Epithelial cell of esophagus (primary cell): ENCODE measurements around the gene ABLIM2.

ENCODE experiments used
- DNase-seq: peaks from one replicate; pipeline ENCODE4 v3.0.0; 2010; ENCODE audit warnings: low read depth
- H3K4me3 ChIP-seq: 2 replicates; pipeline ENCODE4 v1.5.1; 2011; ENCODE audit warnings: mild to moderate bottlenecking, low read length, control low read depth
- CTCF ChIP-seq: IDR thresholded peaks from 2 replicates; pipeline ENCODE4 v1.5.1; 2011; ENCODE audit warnings: low read depth, mild to moderate bottlenecking, low read length, control low read depth, inconsistent platforms; ENCODE audit not compliant: insufficient read depth; ENCODE audit errors: missing control alignments

ABLIM2 gene

GRCh38 chr4:8067945-8068896 is 90.4 kb downstream of the ABLIM2 start:
- no peak for TF ChIP-seq CTCF
- no peak for DNase-seq
- no peak overlapping the region for H3K4me3 ChIP-seq

- TF ChIP-seq CTCF: no peak
- no peak for DNase-seq
- no peak overlapping the region for H3K4me3 ChIP-seq
These were observed 91.2 kb downstream of the ABLIM2 start for GRCh38 chr4:8067274-8067936.

GRCh38 chr4:8066336-8066931 is 92.2 kb downstream of the ABLIM2 start:
- no peak for TF ChIP-seq CTCF
- DNase-seq: no peak

GRCh38 chr4:8063974-8064563 is 94.5 kb downstream of the ABLIM2 start:
- no peak for DNase-seq
- no peak for TF ChIP-seq CTCF
- no peak overlapping the region for H3K4me3 ChIP-seq

More at GRCh38 chr4:8066336-8066931, 92.2 kb downstream of the ABLIM2 start:
- H3K4me3 ChIP-seq: no peak overlapping the region

DNA sequence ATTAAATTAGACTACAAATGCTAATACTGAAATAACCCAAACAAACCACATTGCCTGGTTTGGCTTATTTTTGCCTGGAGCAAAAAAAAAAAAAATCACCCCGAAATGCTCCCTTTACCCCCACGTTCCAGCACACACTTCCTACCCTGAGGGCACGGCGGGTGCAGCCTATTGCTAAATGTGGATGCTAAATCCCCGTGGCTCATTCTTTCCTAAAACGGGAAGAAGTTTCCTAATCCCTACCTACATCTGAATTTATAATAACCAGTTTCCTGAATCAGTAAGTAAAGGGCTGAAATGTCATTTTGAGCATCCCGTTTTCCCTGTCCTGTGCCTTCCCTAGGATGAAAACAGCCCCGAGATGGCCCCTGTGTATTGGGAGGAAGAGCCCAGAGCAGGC is 97.0 kb downstream of the ABLIM2 start:
- no peak for DNase-seq
- no peak overlapping the region for H3K4me3 ChIP-seq
- no peak for TF ChIP-seq CTCF

DNA sequence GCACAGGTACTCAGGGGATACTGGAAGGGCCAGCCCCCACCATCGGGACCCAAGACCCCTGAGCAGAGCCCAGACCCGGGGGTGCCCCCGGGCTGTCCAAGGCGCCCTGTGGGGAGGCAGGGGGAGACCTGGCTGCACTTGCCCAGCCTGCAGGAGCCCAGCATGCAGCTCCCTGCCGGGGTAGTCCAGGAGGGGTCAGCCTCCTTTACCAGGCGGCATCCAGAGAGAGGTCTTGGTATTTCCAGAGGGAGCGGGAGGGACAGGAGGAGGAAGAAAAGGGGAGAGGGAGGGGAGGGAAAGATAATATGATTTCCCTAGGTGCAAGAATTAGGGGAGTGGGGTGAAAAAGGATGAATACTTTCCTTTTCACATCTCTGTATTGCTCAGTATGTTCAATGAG is 97.5 kb downstream of the ABLIM2 start:
- no peak for TF ChIP-seq CTCF
- no peak overlapping the region for H3K4me3 ChIP-seq
- DNase-seq: no peak
